DND-41 (cell line): Measurements from ENCODE around the gene LYL1.

Experiments used
- ATAC-seq: fragments of 200-7000 bp; cut with Tn5 transposase; 3 replicates; pipeline ENCODE4 v1.9.1; 2021; ENCODE audit warnings: low read depth; ENCODE audit not compliant: insufficient read depth
- DNase-seq: peaks from one replicate; pipeline ENCODE4 v3.0.0-alpha.2; 2020
- H2AFZ ChIP-seq: 2 replicates; pipeline ENCODE4 v1.6.0; 2012; ENCODE audit warnings: low read depth, low read length
- H3K27ac ChIP-seq: 2 replicates; pipeline ENCODE4 v1.5.1; 2012; ENCODE audit warnings: low read length, inconsistent platforms
- H3K27me3 ChIP-seq: fragments of 200-600 bp; sonication (generic); 2 replicates; pipeline ENCODE4 v1.6.0; 2012; ENCODE audit warnings: low read length, mild to moderate bottlenecking, inconsistent platforms; ENCODE audit not compliant: insufficient read depth, poor library complexity
- H3K36me3 ChIP-seq: 2 replicates; pipeline ENCODE4 v1.5.1; 2012; ENCODE audit warnings: low read length, inconsistent platforms; ENCODE audit not compliant: insufficient read depth
- H3K4me1 ChIP-seq: 2 replicates; pipeline ENCODE4 v1.5.1; 2012; ENCODE audit warnings: mild to moderate bottlenecking, low read length; ENCODE audit not compliant: insufficient read depth
- H3K4me2 ChIP-seq: 2 replicates; pipeline ENCODE4 v1.6.0; 2012; ENCODE audit warnings: mild to moderate bottlenecking, moderate library complexity, low read length, inconsistent platforms; ENCODE audit not compliant: insufficient read depth
- H3K4me3 ChIP-seq, 2 experiments: fragments of 200-600 bp in 1 of 2; shearing (Covaris generic) in 1 of 2; 2 replicates each; pipeline ENCODE4 v1.5.1; 2012 to 2016; ENCODE audit warnings: inconsistent platforms in 2 of 2, low read length in 2 of 2, mild to moderate bottlenecking in 2 of 2, low read depth in 1 of 2, moderate library complexity in 1 of 2
- H3K79me2 ChIP-seq: 2 replicates; pipeline ENCODE4 v1.6.0; 2012; ENCODE audit warnings: low read length, inconsistent platforms; ENCODE audit not compliant: insufficient read depth
- H3K9ac ChIP-seq: 2 replicates; pipeline ENCODE4 v1.6.0; 2012; ENCODE audit warnings: low read depth, mild to moderate bottlenecking, inconsistent platforms, low read length, moderate library complexity
- H3K9me3 ChIP-seq: 2 replicates; pipeline ENCODE4 v1.5.1; 2012; ENCODE audit warnings: low read length, moderate library complexity, mild to moderate bottlenecking, inconsistent platforms; ENCODE audit not compliant: insufficient read depth, severe bottlenecking
- H4K20me1 ChIP-seq: 2 replicates; pipeline ENCODE4 v1.6.0; 2012; ENCODE audit warnings: low read length; ENCODE audit not compliant: insufficient read depth
- CTCF ChIP-seq: IDR thresholded peaks from 2 replicates; pipeline ENCODE4 v1.5.1; 2012; ENCODE audit warnings: borderline replicate concordance, low read length, moderate library complexity, mild to moderate bottlenecking; ENCODE audit not compliant: poor library complexity, severe bottlenecking; ENCODE audit errors: extremely low read depth
- EZH2 ChIP-seq: IDR thresholded peaks from 3 replicates; pipeline ENCODE4 v1.6.1; 2012; ENCODE audit warnings: borderline replicate concordance, low read depth, mild to moderate bottlenecking, moderate library complexity, low read length, inconsistent platforms; ENCODE audit not compliant: severe bottlenecking

The LYL1 gene

GRCh38 chr19:13102666-13103580 is at the start of gene LYL1:
Gene LYL1, minus strand, starts transcription at chr19:13102858. Its CDS starts 1,687 bp downstream, at chr19:13101171.
- Histone ChIP-seq H3K4me2 (peak within 1 kb of the TSS; percentile 55), H3K27me3 (peaks cover 9% of the 10 kb centered on the region), H3K9me3 (no peaks in the 10 kb centered on the region), H3K36me3 (peaks cover 6% of the 10 kb centered on the region), H4K20me1 (no peaks in the 10 kb centered on the region), H3K9ac (peak within 1 kb of the TSS; percentile 44; the same call in 1 of the 2 replicates), H3K4me1 (peaks cover 36% of the 10 kb centered on the region), H3K4me3 (peak within 1 kb of the TSS in 1 of 2 experiments; percentile 48; a peak in 2 of 4 replicates), H3K79me2 (no peaks in the 10 kb centered on the region), H3K27ac (no peak within 1 kb of the TSS), H2AFZ (peak within 1 kb of the TSS; percentile 30; the same call in 1 of the 2 replicates)
- no peak for ATAC-seq
- no peak for DNase-seq
- TF ChIP-seq EZH2, result peak; percentile 53
- TF ChIP-seq CTCF, result no peak

- Histone ChIP-seq H3K4me3 (peak overlapping the region; percentile 54 to 88), H3K9ac (peak overlapping the region; percentile 87), H4K20me1 (peaks cover 27% of the 10 kb centered on the region), H3K36me3 (peaks cover 11% of the 10 kb centered on the region; the same call in 1 of the 2 replicates), H3K27me3 (peaks cover 16% of the 10 kb centered on the region), H3K4me1 (peaks cover 64% of the 10 kb centered on the region), H3K27ac (peak overlapping the region; percentile 80), H3K79me2 (peaks cover 33% of the 10 kb centered on the region), H3K9me3 (no peaks in the 10 kb centered on the region), H2AFZ (peak overlapping the region; percentile 71), H3K4me2 (peak overlapping the region; percentile 100)
- no peak for TF ChIP-seq EZH2
- TF ChIP-seq CTCF, result no peak
- DNase-seq (peak; percentile 97), ATAC-seq (peak; percentile 65)
Measured at GRCh38 chr19:13151605-13152355, 49.1 kb upstream of the LYL1 start.

GRCh38 chr19:13150931-13151604 is 48.4 kb upstream of the LYL1 start:
- H4K20me1 ChIP-seq, result peaks cover 27% of the 10 kb centered on the region
- H3K36me3 ChIP-seq, result peaks cover 11% of the 10 kb centered on the region; the same call in 1 of the 2 replicates
- peak overlapping the region; percentile 87 for H3K9ac ChIP-seq
- H2AFZ ChIP-seq, result peak overlapping the region; percentile 60
- H3K4me2 ChIP-seq, result peak overlapping the region; percentile 100
- peak; percentile 54 for DNase-seq
- H3K79me2 ChIP-seq, result peaks cover 33% of the 10 kb centered on the region
- no peak for TF ChIP-seq EZH2
- TF ChIP-seq CTCF, result no peak
- peak; percentile 20 for ATAC-seq
- H3K9me3 ChIP-seq, result no peaks in the 10 kb centered on the region
- peaks cover 16% of the 10 kb centered on the region for H3K27me3 ChIP-seq
- peaks cover 59% of the 10 kb centered on the region for H3K4me1 ChIP-seq
- H3K27ac ChIP-seq, result peak overlapping the region; percentile 79
- peak overlapping the region; percentile 54 to 68 for H3K4me3 ChIP-seq
